NCI-H2196 treated with DMSO at 0.1 percent for 48 hours (cell line): ENCODE measurements around the gene ADAMTS2.

Experiments
- DNase-seq: peaks from one replicate; lab custom pipeline; 2025; ENCODE audit not compliant: unreplicated experiment; lab: John Stamatoyannopoulos, UW

Gene ADAMTS2

DNA sequence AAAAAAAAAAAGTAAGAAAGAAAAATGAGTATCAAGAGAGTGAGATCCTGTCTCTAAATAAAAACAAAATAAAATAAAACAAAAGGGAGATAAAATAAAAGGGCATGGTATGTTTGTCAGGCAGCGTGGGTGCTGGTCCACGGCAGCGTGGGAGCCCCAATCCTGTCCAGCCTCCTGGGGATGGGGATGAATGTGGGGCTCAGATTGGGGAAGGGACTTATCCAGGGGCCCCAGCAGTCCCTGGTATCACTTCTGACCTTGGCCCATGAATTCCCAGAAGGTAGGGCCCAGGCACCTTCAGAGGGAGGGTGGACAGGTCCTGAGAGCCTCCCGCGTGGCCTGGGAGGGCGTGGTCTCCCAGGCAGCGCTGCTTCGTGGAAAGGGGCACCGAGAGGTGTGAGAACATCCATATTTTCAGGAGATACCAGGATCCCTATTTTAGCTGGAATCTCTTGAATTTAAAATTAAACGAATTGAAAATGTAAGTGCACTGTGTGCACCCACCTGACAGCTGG is 213.9 kb downstream of the ADAMTS2 start:
- no peak for DNase-seq

DNA sequence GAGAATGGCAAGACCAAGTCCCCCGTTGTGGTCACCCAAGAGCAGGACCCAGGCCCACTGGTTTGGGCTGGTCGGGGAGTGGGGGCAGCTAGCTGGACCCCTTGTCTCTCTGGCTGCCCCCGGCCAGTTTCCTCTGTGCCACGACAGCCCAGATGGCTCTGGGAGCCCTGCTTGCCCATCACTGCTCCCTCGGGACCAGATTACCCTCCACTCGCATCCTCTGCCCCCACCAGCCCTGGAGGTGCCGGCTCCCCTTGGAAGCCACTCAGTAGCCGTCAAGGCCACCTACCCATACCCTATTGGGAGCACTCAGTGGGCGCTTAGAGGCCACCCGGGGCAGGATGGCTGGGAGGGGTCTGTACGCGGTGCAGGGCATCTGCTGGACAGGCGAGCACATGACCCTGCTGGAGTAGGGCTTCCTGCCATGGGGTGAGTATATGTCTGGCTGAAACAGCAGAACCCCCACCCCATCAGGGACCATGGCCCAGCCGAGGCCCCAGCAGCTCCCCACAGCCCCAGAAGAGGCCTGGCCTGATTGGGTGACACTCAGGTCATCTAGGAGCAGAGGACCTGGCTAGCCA is 215.1 kb downstream of the ADAMTS2 start:
- no peak for DNase-seq

DNA sequence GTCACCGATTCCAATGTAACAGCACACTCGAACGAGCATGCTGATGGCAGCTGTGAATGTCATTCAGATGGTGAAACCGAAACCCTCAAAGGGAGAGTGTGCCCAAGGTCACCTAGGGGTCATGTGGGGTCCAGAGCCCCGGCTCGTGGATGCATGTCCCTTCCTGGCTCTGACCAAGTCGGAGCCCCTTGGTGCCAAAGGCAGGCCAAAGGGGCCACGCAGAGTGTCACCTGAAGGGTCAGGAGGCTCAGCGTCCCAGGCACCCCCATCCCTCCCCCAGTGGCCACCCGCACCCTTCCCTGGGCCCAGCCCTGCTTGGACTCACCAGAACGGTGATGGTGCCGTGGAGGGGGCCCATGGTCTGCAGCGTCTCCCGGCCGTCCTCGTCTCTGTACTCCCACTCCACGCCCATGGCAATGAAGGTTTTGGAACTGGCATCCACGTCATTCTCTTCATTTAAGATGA is 215.6 kb downstream of the ADAMTS2 start:
- no peak for DNase-seq

DNA sequence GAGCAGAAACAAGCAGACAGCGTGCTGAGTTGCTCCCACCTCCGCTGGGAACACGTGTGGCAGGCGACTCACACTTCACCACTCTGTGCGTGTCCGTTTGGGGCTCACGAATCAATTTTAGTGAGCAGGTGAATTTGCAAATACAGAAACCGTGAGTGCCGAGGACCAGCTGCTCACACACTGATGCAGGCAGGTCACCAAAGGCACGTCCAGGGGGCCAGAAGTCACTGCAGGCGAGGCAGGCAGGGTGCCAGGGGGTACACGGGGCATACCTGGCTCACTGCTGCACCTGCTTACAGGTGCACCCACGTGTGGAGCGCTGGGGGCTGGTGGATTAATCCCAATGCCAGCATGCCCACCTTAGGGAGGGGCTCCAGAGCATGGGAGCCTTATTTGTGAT is 216.3 kb downstream of the ADAMTS2 start:
- no peak for DNase-seq

DNA sequence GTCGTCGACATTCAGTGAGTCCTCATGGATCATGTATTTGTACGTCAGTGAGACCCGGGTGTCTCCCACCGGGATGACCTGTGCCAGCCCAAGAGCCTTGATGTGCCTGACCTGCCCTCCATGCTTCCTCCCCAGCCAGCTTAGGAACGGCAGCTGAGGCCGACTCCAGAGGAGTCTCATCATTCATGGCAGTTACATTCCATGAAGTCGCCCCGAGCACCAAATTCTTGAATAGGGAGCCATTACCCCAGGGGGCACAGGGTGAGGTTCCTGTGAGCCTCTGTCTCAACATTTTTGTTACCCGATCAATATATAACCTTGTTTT is 217.3 kb downstream of the ADAMTS2 start:
- DNase-seq = no peak

DNA sequence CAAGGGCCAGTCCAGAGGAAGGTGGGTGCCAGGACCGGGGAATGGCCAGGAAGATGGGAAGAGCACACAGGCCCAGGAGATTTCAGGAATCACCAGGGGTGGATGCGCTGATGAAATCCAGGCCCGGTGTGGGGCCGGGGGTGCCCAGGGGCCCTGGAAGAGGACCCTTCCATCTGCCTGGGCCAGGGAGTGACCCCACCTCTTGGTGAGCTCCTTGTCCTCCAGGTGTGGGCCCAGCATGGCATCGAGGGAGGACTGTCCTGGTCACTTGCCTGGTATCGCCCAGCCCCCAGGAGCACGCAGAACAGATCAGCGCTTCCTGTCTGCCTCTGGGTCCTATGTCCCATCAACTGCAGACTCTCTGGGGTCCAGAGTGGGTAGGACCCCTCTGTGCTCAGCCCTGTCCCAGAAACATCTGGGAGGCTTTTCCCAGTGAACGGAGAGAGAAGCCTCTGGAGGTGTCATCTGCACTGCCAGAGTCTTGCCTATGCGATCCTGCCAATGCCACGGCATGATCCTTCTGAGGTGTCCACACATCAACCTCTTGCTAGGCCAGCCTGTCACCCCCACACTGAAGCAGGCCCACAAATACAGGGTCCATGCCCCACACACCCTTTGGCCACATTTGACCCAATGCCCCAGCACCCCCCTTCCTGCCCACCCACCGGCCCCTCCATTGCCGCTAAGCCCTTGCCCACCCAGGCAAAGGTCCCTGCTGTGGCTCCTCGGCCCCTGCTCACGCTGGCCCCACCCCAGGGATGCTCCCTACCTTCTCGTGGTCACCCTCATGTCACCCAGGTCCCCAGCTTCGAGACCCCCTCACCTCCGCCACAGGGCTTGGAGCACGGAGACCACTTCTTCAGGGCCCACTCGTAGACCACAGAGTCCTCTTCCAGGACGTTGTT is 217.9 kb downstream of the ADAMTS2 start:
- DNase-seq = no peak

DNA sequence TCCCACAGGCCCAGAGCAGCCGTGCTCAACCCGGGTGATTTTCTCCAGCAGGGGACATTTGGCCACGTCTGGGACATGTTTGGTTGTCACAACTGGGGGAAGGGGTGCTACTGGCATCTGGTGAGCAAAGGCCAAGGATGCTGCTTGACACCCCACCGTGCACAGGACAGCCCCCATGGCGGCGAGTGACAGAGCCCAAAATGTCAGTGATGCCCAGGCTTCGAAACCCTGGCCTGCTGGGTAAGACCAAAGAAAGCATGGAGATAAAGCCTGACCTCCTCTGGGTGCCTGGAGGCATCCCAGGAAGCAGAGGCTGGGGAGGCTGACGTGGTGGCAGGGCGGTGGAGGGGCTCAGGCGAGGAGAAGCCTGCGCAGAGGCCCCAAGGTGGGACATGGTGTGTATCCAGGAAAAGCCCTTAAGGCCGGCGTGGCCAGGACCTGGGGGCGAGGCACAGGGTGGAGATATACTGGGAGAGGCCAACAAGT is 218.7 kb downstream of the ADAMTS2 start:
- DNase-seq = no peak

DNA sequence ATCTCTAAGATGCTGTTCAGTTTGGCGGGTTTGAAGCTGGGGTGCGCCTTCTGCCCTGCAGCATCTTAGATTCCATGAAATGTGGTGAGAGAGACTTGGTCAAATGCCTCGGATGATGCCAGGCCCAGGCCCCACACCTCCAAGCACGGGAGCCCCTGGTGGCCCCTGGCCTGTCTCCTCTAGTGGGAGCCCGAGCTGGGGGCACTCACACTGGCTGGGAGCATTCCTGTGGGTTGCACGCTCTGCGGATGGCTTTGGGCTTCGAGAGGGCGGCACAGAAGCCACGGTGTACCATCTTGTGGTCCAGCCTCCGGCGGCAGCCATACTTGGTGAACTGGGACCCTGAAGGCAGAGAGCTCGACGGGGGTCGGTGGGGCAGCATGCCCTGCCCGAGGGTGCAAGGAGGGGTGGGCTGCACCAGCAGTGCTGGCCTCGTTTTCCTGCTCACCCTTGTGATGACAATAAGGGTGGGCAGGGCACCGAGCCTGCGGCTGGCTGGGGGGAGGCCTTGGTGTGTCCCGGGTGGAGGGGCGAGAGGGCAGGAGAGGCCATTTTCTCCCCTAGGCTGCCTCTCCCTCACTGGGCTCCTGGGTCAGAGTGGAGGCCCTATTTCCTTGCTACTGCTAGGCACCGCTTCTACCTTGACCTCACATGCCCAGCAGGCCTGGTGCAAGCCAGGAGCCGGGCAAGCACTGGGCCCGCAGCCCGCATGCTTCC is 219.3 kb downstream of the ADAMTS2 start:
- DNase-seq = no peak

DNA sequence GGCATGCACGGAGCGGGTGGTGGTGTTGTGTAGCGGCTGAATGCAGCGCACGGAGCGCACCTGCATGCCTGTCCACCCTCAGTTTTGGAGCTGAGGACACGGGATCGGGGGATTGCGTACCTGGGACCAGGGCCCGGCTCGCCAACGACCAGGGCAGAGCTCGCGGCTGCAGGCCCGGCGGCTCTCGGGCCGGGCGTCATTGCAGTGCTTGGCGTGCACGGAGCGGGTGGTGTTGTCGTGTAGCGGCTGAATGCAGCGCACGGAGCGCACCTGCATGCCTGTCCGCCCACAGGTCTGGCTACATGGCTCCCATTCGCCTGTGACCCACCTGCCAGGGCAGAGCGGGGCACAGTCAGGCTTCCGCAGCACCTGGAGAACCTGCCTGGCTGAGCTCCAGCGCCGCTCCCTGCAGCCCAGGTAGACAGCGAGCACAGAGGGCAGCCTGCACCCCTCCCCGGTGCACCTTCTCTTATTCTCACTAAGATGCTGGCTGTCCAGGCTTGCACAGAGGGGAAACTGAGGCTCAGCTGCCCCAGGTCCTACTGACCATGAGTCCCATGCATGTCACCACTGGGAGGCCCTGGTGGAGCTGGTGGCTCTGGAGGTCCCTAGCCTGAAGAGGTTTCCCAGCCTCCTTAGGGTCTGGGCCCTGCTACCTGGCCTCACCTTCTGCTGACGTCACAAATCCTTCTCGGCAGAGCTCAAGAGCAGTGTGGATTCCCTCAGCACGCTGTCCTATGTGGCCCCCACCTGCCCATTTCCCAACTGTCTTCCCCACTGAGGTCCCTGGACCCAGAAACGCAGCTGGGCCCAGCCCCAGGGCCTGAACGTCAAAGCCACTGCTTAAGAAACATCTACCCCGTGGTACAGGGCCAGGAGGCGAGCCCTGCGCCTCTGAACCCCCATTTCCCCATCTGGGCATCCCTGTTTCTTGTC is 220.1 kb downstream of the ADAMTS2 start:
- no peak for DNase-seq

DNA sequence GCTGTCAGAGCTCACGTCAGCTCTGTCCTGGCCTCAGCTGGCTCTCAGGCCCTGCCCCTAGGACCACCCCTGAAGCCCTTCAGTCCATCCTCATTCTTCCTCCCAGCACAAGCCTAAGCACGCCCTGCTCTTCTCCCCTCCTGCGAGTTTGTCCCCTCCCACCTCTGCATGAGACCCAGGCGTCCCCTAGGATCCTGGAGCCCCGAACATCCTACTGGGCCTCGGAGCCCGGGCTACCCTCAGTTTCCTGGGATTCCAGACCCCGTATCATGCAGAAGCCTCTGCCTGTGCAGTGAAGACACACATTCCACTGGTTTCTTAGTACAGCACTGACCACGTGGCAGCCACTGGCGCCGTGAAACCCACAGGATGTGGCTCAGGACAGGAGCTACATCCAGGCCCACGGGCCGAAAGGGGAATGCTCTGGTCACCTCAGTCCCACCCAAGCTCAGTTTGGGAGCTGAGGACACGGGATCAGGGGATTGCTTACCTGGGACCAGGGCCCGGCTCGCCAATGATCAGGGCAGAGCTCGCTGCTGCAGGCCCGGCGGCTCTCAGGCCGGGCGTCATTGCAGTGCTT is 220.9 kb downstream of the ADAMTS2 start:
- no peak for DNase-seq

DNA sequence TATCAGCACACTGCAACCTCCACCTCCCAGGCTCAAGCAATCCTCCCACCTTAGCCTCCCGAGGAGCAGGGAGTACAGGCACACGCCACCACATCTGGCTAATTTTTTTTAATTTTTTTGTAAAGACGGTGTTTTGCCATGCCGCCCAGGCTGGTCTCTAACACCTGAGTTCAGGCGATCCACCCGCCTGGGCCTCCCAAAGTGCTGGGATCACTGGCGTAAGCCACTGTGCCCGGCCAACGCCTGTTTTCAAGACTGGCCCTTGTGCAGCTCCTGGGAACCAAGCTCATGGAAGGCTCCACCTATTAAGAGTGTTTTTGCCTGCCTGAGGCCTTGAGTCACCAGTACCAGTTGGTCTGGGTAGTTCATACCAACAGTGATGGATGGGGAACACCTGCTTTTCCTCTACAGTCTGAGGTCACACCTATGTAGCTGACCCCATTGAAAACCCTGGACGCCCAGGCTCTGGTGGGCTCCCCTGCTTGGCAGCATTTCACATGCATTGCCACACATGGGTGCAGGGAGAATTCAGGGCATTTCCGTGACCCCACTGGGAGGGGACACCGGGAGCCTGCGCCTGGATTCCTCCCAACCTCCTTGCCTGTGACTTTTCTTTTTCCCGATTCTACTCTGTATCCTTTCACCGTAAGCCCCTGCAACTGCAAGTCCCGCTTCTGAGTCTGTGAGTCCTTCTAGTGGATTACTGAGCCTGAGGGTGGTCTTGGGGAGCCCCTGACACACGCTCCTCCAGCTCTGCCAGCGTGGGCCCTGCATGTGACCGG is 221.6 kb downstream of the ADAMTS2 start:
- no peak for DNase-seq

DNA sequence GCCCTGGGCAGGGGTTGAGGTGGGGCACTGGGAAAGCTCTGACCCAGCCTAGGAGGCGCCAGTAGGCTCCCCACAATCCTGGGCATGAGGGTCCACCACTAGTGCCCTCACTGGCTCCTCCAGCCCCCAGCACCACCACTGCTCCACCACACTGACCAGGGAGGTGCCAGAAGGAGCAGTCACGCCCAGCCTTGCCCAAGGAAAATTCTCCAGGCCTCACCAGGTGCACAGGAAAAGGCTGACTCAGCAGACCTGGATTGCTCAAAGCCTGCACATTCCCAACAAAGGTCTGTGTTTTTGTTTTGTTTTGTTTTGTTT is 222.2 kb downstream of the ADAMTS2 start:
- no peak for DNase-seq

DNA sequence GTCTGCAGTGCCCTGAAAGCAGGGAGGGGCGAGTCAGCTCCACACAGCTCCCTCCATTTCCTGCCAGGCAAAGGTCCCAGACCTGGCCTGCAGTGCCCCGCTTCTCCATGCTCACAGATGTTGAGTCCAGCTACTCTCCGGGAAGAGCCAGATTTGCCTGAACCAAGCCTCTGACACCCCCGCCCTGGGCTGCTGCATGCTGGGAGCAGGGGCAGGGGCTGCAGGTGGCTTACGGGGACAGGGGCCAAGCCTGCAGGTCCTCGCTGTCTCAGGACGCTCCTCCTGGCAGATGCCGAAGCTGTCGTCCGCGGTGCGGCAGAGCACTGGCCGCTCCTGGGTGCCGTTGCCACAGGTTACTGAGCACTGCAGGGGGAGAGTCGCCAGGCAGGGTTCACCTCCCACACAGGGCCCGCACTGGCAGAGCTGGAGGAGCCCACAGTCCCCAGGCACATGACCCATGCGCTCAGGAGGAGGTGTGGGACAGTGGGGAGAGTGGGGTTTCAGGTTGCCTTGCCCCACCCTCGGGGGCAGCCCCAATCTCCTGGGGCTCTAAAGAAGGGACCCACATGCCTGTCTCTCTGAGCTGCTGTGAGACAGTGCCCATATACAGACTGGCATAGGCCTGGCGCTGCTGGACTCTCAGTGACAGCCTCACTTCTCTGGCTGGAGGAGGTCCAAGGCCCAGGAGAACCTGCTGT is 222.7 kb downstream of the ADAMTS2 start:
- no peak for DNase-seq

DNA sequence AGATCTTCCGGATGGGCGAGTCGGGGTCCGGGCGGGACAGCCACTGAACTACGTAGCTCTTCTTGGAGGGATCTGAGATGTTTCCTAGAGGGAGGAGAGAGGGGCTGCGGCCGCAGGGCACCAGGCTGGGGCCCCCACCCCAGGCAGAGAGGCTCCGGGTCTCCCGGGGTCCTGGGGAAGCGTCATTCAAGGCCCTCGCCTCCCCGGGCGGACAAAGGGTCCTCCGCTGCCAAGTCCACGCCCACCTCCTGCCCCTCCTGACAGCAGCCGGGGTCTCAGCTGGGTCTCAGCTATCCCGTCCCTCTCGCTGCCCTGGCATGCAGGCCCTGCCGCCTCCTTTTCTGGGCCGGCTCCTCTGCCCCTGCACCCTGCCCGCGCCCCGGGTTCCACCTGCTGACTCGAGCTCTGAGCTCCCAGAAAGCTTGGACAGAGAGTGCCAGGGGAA is 223.6 kb downstream of the ADAMTS2 start:
- DNase-seq = no peak

DNA sequence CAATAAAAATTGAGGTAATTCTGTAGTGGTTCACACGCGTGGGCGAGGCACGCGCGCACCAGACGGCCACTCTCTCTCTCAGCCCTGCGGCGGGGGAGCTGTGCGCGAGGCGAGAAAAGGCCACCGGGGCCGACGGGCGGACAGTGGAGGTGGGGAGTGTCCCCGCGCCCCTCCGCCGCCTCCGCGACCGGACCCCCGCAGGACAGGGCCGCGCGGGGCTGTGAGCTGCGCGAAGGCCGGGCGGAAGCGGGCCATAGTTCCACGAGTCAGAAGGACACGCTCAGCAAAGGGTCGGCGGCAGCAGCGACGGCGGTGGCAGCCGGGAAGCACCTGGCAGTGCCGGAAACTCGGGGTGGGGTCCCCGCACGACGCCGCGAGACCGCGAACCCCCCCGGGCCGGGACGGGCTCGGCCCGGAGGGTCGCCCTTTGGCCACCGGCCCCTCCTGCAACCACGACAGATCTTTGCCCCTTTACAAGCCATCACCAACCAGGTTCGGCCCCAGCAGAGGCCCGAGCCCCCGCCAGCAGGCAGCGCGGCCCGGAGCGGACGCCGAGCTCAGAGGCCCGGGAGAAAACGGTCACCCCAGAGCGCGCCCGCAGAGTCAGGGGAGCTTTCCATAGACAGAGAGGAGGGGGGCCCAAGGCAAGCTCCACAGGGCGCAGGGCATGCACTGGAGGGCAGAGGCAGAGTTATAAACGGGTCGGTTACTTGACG is 224.2 kb downstream of the ADAMTS2 start:
- no peak for DNase-seq

DNA sequence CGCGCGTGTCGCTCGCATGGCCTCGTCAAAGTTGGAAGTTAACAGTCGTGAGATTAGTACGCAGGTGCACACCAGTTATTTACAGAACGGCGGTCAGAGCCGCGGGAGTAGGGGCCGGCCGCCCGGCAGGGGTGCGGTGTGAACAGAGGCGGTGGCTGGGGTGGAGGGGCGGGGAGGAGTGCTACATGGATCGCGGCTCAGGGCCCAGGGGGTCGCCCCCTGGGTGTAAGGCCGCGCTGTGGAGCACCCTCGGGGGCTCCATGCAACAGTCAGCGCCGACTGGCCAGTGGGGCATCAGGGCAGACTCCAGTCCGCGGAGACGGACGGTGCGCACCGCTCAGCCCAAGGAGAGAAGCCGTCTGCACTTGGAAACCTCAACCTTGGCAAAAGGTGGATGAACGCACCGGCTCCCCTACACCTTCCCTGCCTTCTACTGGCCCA is 224.8 kb downstream of the ADAMTS2 start:
- DNase-seq = no peak

DNA sequence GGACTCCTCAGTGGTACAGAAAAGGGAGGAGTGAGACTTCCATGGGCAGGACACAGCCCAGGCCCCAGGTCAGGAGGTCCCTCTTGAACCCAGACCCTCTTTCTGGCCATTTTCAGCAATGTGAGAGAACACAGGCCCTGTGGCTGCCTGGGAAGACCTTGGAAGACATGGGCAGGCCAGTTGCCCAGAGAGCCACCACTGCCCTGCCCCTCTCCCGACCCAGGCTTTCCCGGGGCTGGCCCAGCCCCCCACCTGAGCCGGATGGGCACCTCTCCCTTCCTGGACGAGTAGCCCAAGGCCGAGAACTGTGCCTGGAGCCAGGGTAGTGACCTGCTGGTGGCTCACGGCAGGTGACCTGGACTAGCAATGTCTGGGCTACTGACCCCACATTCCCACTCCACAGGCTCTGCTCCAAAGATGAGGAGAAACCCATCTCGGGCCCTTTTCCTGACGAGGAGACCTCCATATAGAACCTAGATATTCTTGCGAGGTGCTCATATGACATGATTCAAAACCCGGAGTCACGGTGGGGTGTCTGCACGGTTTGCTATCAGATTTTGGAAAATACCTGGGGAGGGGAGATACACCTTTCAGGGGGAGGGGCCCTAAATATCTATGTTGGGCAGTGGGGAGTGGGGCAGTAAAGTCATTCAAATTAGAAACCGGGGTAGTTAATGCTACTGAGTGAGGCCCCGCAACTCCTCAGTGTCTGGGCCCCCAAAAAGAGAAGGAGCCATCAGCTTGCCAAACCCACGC is 225.7 kb downstream of the ADAMTS2 start:
- DNase-seq = no peak
